ENCODE results near the gene TTF1. TPM values are rescaled to one million over a fixed set of nuclear protein-coding genes. Genes with fewer than 3 reads are reported as not detected.

Gene TTF1
- total and polyA plus RNA-seq, 10 of the 15 experiments (the other 5 are each of a cell fraction or from before 2014, with no cell fraction given): 11.3 to 25.5 (median 16.0) TPM

Small RNA genes lying within 50 kb of the gene (small RNA-seq; reads per million reads assigned to genes)
- gene RNU5D-2P: 0.12 reads per million

Other genes with a start within 250 kb of the TTF1 start
- 0.79 TPM in 1 of 2 replicates, not detected in the other for gene NTNG2, start 244.8 kb downstream of the TTF1 start, total RNA-seq (2014; rRNA removed)
- gene NTNG2, start 244.8 kb downstream of the TTF1 start, total RNA-seq (2014; rRNA removed; fragmentation: Illumina TruSeq; extraction: Trizol): 0.05 TPM in 1 of 2 replicates, not detected in the other
- gene NTNG2, start 244.8 kb downstream of the TTF1 start, total RNA-seq (2021): 0.11 and 0.51 TPM in 2 replicates
- 0.09 and 0.38 TPM in 2 replicates for gene NTNG2, start 244.8 kb downstream of the TTF1 start, polyA plus RNA-seq (2011; rRNA removed)
- not detected in 2 replicates for gene NTNG2, start 244.8 kb downstream of the TTF1 start, polyA plus RNA-seq (2014; fragmentation: Illumina TruSeq; extraction: Trizol)
- gene NTNG2, start 244.8 kb downstream of the TTF1 start, polyA plus RNA-seq (2014; fragmentation: Nextera tagmentation; extraction: Ambion mirVana): not detected
- gene NTNG2, start 244.8 kb downstream of the TTF1 start, polyA plus RNA-seq (2014; rRNA removed): 0.01 and 0.37 TPM in 2 replicates
- gene NTNG2, start 244.8 kb downstream of the TTF1 start, polyA plus RNA-seq (2016; fragmentation: Nextera tagmentation; extraction: Ambion mirVana): not detected
- 54.4 and 63.2 TPM in 2 replicates for gene SETX, start 51.9 kb downstream of the TTF1 start, total RNA-seq (2014; rRNA removed)
- gene SETX, start 51.9 kb downstream of the TTF1 start, total RNA-seq (2014; rRNA removed; fragmentation: Illumina TruSeq; extraction: Trizol): 75.7 and 77.5 TPM in 2 replicates
- gene SETX, start 51.9 kb downstream of the TTF1 start, total RNA-seq (2021): 40.9 and 44.5 TPM in 2 replicates
- 36.8 and 47.0 TPM in 2 replicates for gene SETX, start 51.9 kb downstream of the TTF1 start, polyA plus RNA-seq (2011; rRNA removed)
- 45.4 and 51.2 TPM in 2 replicates for gene SETX, start 51.9 kb downstream of the TTF1 start, polyA plus RNA-seq (2014; fragmentation: Illumina TruSeq; extraction: Trizol)
- gene SETX, start 51.9 kb downstream of the TTF1 start, polyA plus RNA-seq (2014; fragmentation: Nextera tagmentation; extraction: Ambion mirVana): 10 to 100 TPM; 15.8 to 16.1 TPM
- 29.3 and 37.3 TPM in 2 replicates for gene SETX, start 51.9 kb downstream of the TTF1 start, polyA plus RNA-seq (2014; rRNA removed)
- gene SETX, start 51.9 kb downstream of the TTF1 start, polyA plus RNA-seq (2016; fragmentation: Nextera tagmentation; extraction: Ambion mirVana): 10 to 100 TPM; 23.4 to 25.3 TPM
- not detected in 2 replicates for gene CFAP77, start 3.4 kb upstream of the TTF1 start, total RNA-seq (2014; rRNA removed)
- gene CFAP77, start 3.4 kb upstream of the TTF1 start, total RNA-seq (2014; rRNA removed; fragmentation: Illumina TruSeq; extraction: Trizol): not detected in 2 replicates
- not detected in 2 replicates for gene CFAP77, start 3.4 kb upstream of the TTF1 start, total RNA-seq (2021)
- not detected in 2 replicates for gene CFAP77, start 3.4 kb upstream of the TTF1 start, polyA plus RNA-seq (2011; rRNA removed)
- not detected in 2 replicates for gene CFAP77, start 3.4 kb upstream of the TTF1 start, polyA plus RNA-seq (2014; fragmentation: Illumina TruSeq; extraction: Trizol)
- not detected for gene CFAP77, start 3.4 kb upstream of the TTF1 start, polyA plus RNA-seq (2014; fragmentation: Nextera tagmentation; extraction: Ambion mirVana)
- gene CFAP77, start 3.4 kb upstream of the TTF1 start, polyA plus RNA-seq (2014; rRNA removed): 0.33 TPM in 1 of 2 replicates, not detected in the other
- gene CFAP77, start 3.4 kb upstream of the TTF1 start, polyA plus RNA-seq (2016; fragmentation: Nextera tagmentation; extraction: Ambion mirVana): not detected
- not detected in 2 replicates for gene BARHL1, start 175.8 kb upstream of the TTF1 start, total RNA-seq (2014; rRNA removed)
- gene BARHL1, start 175.8 kb upstream of the TTF1 start, total RNA-seq (2014; rRNA removed; fragmentation: Illumina TruSeq; extraction: Trizol): not detected in 2 replicates
- not detected in 2 replicates for gene BARHL1, start 175.8 kb upstream of the TTF1 start, total RNA-seq (2021)
- gene BARHL1, start 175.8 kb upstream of the TTF1 start, polyA plus RNA-seq (2011; rRNA removed): not detected in 2 replicates
- gene BARHL1, start 175.8 kb upstream of the TTF1 start, polyA plus RNA-seq (2014; fragmentation: Illumina TruSeq; extraction: Trizol): not detected in 2 replicates
- not detected for gene BARHL1, start 175.8 kb upstream of the TTF1 start, polyA plus RNA-seq (2014; fragmentation: Nextera tagmentation; extraction: Ambion mirVana)
- gene BARHL1, start 175.8 kb upstream of the TTF1 start, polyA plus RNA-seq (2014; rRNA removed): not detected in 2 replicates
- gene BARHL1, start 175.8 kb upstream of the TTF1 start, polyA plus RNA-seq (2016; fragmentation: Nextera tagmentation; extraction: Ambion mirVana): not detected

All from GM12878 (cell line).